NCI-H524 treated with DMSO at 0.1 percent for 48 hours (cell line): ENCODE measurements around the gene ZBTB24.

Experiments
- DNase-seq: peaks from one replicate; lab custom pipeline; 2025; lab: John Stamatoyannopoulos, UW

The ZBTB24 gene

GRCh38 chr6:109498052-109498451, 15.0 kb upstream of the ZBTB24 start:
- no peak for DNase-seq

- no peak for DNase-seq
Measured at GRCh38 chr6:109496036-109496772, 13.2 kb upstream of the ZBTB24 start.

- DNase-seq = no peak
Measured at GRCh38 chr6:109493865-109494264, 10.8 kb upstream of the ZBTB24 start.

GRCh38 chr6:109491207-109491938, 8.4 kb upstream of the ZBTB24 start:
- no peak for DNase-seq

- DNase-seq = no peak
Measured at GRCh38 chr6:109490713-109491112, 7.7 kb upstream of the ZBTB24 start.

- peak; percentile 67 for DNase-seq
Measured at GRCh38 chr6:109488001-109488400, 5.0 kb upstream of the ZBTB24 start.

- no peak for DNase-seq
Measured at GRCh38 chr6:109486068-109486467, 3.0 kb upstream of the ZBTB24 start.

GRCh38 chr6:109485266-109485935, 2.4 kb upstream of the ZBTB24 start:
- DNase-seq = no peak

- DNase-seq = no peak
Measured at GRCh38 chr6:109484122-109484521, 1.1 kb upstream of the ZBTB24 start.

- DNase-seq = no peak
Measured at GRCh38 chr6:109483735-109484057, 677 bp upstream of the ZBTB24 start.

GRCh38 chr6:109480993-109481480, 2.0 kb downstream of the ZBTB24 start:
- no peak for DNase-seq

- DNase-seq = no peak
Measured at GRCh38 chr6:109478841-109479624, 4.0 kb downstream of the ZBTB24 start.

GRCh38 chr6:109478222-109478805, 4.7 kb downstream of the ZBTB24 start:
- no peak for DNase-seq

- no peak for DNase-seq
Measured at GRCh38 chr6:109477725-109478124, 5.3 kb downstream of the ZBTB24 start.

- DNase-seq = no peak
Measured at GRCh38 chr6:109477184-109477583, 5.8 kb downstream of the ZBTB24 start.

GRCh38 chr6:109475625-109476024, 7.4 kb downstream of the ZBTB24 start:
- no peak for DNase-seq

- DNase-seq = no peak
Measured at GRCh38 chr6:109474995-109475394, 8.0 kb downstream of the ZBTB24 start.

- no peak for DNase-seq
Measured at GRCh38 chr6:109473120-109473519, 9.9 kb downstream of the ZBTB24 start.

GRCh38 chr6:109472132-109472995, 10.7 kb downstream of the ZBTB24 start:
- DNase-seq = no peak

GRCh38 chr6:109471105-109471810, 11.8 kb downstream of the ZBTB24 start:
- no peak for DNase-seq
